Fibroblast of skin of abdomen (primary cell): Measurements from ENCODE around the gene CC2D1A.

Experiments used
- DNase-seq: peaks from one replicate; pipeline ENCODE4 v3.0.0-alpha.2; 2013

CC2D1A gene

DNA sequence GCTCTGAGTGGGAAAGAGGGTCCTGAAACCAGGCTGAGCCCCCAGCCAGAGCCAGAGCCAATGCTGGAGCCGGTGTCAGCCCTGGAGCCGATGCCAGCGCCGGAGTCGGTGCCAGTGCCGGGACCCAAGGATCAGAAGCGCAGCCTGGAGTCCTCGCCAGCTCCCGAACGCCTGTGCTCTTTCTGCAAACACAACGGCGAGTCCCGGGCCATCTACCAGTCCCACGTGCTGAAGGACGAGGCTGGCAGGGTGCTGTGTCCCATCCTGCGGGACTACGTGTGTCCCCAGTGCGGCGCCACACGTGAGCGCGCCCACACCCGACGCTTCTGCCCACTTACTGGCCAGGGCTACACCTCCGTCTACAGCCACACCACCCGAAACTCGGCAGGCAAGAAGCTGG, 28.7 kb upstream of the CC2D1A start:
- no peak for DNase-seq

DNA sequence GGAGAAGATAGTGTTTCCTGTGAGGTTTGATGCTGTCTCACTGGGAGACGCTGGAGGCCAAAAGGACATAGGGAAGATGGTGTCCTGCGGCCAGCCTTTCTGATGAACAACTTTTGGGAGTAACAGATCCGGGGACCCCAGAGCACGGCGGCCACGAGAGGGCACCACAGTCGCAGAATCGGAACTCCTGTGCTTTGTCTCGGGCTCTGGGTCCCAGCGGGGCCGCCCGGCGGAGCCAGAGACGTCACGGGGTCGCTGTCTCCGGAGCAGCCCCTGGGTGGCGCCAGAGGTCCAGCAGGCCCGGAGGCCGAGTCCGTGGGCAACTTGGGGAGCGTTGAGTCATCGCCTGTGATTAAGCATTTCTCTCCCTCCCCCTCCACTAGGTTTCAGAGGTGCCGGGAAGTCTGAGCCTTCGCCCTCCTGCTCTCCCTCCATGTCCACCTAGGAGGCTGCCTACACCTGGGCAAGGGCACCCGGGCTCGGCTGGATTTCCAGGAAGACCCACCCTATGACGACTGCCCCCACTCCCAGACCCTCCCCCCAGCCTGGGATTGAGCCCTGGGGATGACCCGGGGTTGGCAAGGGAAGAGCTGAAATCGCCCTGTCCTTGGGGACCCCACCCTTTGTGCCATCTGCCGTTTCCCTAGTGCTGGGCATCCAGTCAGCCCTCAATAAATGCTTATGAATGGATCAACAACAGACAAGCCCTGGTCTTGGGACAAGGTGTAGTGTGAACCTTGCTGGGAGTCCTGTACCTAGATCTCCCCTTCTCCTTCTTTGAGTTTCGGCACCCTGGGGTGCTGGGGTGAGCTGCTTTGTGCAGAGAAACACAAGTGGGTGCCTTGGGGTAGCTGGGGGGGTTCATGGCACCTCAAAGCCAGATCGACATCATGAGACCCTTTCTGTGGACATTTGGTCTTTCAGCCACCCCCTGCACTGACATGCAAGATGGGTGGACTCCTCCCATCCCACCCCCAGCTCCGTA, 25.6 kb upstream of the CC2D1A start:
- peak; percentile 95 for DNase-seq

DNA sequence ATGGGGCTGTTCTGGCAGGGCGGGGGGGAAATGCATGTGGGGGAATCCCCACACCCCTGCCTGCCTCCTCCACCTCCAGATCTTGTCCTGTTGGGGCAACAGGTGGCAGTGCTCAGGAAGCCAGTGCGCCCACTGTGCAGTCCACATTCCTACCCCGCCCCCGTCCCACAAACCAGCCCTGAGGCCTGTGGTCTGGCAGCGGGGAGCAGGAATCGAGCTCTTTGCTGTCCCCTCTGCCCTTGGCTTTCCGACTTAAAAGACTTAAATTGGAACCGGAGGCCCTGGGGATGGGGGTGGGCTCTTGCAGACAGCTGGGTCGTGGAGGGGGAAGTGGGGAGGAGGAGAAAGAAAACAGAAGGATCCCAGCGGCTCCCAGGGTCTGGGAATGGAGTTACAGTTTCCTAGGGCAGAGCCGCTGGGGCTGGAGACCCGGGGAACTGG, 24.7 kb upstream of the CC2D1A start:
- peak; percentile 44 for DNase-seq

DNA sequence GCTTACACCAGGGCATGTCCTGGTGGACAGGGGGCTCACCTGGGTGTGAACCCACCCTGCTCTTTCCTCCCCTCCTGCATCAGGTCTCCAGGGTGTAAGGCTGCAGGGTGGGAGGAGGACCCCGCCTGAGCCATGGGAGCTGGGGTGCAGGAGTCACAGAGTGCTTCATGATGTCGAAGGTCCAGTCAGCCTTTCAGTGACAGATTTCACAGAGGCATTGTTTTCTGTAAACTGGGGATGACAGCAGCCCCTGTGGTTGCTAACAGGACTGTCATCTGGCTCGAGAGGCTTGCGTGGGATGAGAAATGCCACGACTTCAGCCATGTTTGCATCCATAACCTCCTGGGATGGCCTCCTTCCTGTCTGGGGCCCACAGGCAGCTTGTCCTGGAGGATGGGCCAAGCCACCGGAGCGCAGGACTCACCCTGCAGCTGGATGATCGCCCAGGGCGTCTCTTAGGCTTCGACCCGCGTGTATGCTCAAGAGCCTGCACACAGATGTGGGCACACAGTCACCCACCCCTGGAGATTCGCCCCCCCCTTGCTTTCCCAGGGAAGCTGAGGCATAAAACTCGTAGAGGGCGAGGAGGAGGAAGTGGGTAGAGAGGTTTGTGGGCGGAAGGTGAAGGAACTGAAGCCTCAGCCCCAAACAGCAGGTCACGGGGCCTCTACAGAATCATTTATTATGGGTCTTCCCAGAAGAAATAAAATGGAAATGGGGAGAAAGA, 24.1 kb upstream of the CC2D1A start:
- peak; percentile 65 for DNase-seq

- DNase-seq, result no peak
Observed at GRCh38 chr19:13882419-13882795, 23.6 kb upstream of the CC2D1A start.

DNA sequence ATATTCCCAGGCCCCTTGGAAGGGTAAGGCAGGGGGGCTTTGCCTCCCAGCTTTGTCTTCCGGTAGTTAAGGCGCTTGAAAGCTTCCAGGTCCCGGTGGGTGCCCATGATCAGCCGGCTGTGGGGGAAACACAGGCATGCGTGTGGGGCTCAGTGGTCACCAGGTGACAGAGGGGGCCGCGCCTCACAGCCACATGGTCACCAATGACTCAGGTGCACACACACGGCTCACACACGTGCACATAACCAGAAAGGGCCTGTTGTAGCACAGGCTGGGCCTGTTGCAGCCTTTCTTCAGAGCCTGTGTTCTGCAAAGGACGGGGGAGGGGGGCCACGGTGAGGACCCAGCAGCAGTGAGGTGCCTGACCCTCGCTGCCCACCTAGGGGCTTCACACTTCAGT, 23.2 kb upstream of the CC2D1A start:
- no peak for DNase-seq

- DNase-seq, result no peak
Observed at GRCh38 chr19:13883516-13884064, 22.4 kb upstream of the CC2D1A start.

- no peak for DNase-seq
Observed at GRCh38 chr19:13884726-13885591, 21.0 kb upstream of the CC2D1A start.

- no peak for DNase-seq
Observed at GRCh38 chr19:13885826-13886365, 20.1 kb upstream of the CC2D1A start.

DNA sequence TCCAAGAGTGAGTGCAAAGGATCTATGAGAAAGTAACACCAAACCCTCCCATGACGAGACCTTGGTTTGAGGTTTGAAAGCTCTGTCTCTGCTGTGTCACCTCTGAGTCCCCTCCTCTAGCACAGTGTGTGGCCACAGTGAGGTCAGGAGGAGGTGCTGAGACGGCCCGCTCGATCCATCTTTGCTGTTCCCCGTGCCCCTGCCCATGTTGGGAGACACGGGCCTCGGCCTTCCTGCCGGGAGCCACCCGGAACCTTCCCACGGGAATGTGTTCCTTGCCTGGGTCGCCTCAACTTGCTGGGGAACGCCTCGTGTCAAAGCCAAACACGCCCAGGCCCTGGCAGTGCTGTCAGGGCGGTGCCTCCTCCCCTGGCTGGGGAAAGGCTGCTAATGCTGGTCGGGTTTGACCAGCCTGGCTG, 19.0 kb upstream of the CC2D1A start:
- DNase-seq, result no peak

- DNase-seq, result no peak
Observed at GRCh38 chr19:13887517-13887916, 18.5 kb upstream of the CC2D1A start.

GRCh38 chr19:13888281-13888680, 17.7 kb upstream of the CC2D1A start:
- DNase-seq, result no peak

GRCh38 chr19:13890136-13890535, 15.9 kb upstream of the CC2D1A start:
- no peak for DNase-seq

- DNase-seq, result no peak
Observed at GRCh38 chr19:13892870-13893269, 13.1 kb upstream of the CC2D1A start.

DNA sequence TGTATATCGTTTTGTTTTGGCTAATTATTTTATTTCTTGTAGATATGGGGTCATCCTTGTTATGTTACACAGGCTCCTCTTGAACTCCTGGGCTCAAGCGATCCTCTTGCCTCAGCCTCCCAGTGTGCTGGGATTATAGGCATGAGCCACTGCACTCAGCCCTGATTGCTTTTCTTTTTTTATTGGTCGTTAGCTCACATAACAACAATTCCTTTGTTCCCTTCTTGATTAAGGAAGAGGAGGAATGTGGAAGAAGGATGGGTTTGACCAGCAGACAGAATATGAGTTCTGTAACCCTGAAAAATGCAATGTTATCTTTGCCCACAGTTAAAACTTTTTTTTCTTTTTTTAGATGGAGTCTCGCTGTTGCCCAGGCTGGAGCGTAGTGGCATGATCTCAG, 11.4 kb upstream of the CC2D1A start:
- DNase-seq, result no peak

DNA sequence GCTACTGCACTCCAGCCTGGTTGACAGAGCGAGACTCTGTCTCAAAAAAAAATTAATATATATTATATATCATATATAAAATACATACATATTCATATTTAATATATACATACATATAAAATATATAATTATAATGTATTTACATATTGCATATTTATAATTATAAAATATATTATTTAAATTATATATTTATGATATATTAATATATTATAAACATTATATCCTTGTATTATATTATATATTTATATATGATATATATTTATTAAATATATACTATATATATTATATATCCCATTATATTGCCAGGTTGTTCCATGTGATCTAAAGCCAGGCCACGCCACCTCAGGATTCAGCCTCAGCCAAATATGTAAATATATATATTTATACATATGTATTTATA, 9.8 kb upstream of the CC2D1A start:
- no peak for DNase-seq

DNA sequence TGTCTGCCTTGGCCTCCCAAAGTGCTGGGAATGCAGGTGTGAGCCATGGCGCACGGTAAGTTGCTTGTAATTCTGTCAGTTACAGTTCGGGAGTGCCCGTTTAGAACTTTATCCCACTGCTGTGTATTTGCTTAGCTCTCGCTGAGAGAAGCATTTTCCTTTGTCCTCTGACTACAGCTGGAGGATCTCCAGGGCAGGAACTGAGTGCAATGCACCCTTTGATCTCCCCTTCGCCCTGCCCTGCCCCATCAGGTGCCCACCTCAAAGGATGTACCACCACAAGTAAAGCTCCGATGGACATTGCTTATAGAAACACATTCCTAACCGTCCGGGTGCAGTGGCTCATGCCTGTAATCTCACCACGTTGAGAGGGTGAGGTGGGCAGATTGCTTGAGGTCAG, 6.6 kb upstream of the CC2D1A start:
- DNase-seq, result no peak

DNA sequence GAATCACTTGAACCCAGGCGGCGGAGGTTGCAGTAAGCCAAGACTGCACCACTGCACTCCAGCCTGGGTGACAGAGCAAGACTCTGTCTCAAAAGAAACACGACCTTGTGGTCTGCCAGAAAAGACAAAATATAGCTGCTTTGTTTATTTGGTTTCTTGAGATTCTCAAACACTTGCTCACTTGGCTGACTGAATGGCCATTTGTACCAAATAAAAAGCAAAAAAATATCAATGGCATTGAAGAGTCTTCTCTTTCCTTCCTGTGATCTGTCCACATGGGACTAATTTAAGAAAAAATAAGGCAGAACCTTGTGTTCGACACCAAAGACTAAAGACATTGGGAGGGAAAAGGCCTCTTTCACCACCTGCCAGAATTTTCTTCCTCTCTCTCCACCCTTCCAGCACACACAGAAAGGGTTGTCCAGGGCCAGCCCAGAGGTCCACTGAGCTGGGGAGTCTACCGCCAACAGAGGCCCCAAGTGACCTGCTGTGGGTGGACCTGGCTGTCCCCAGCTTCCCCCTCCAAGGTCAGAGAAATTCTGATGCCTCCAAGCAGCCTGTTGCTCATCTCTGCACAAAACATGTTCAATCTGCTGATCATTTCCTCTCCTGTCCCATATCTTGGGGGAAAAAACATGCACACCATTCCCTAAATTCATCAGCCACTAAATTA, 6.0 kb upstream of the CC2D1A start:
- DNase-seq, result no peak

DNA sequence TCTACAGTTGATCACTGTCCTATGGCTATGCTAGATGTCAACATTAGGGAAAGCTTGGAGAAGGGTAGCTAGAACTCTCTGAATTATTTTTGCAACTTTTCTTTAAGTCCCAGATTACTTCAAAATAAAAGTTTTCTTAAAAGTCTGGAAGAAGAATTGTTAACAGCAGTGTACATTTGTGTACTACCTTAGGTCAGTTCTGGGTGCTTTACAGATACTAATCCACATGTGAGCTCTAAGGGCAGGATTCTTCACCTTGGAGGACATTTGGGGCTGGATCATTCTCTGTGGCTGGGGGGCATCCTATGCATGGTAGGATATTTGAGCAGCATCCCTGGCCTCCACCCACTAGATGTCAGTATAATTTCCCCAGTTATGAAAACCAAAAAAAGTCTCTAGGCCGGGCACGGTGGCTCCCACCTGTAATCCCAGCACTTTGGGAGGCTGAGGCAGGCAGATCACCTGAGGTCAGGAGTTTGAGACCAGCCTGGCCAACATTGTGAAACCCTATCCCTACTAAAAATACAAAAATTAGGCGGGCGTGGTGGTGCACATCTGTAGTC, 2.9 kb upstream of the CC2D1A start:
- no peak for DNase-seq

GRCh38 chr19:13906521-13906904, 512 bp downstream of the CC2D1A start:
- DNase-seq, result no peak

DNA sequence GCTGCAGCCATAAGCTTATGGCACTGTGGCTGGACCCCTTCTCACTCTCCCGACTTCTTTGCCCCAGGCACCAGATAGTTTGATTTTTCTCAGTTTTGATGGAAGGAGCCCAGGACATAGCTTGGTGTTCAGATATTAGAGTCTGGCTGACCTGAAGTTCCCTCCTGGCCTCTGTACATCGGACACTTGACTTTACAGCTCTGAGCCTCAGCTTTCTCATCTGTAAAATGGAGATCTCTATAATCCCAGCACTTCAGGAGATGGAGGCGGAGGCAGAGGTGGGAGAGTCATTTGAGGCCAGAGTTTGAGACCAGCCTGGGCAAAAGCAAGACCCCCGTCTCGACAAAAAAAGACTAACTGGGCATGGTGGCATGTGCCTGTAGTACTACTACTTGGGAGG, 909 bp downstream of the CC2D1A start:
- DNase-seq, result no peak
